HG03196 (cell line): ENCODE data around the gene ARMC3.
"Not testable (repeated sequence)": the region's sequence is repeated elsewhere in the genome, so short reads cannot be mapped to it uniquely, and the experiment has no call there.

Source experiments
- ATAC-seq: cut with Tn5 transposase; IDR thresholded peaks from one replicate; pipeline ENCODE4 v1.9.1; 2021; ENCODE audit not compliant: unreplicated experiment

ARMC3 gene

DNA sequence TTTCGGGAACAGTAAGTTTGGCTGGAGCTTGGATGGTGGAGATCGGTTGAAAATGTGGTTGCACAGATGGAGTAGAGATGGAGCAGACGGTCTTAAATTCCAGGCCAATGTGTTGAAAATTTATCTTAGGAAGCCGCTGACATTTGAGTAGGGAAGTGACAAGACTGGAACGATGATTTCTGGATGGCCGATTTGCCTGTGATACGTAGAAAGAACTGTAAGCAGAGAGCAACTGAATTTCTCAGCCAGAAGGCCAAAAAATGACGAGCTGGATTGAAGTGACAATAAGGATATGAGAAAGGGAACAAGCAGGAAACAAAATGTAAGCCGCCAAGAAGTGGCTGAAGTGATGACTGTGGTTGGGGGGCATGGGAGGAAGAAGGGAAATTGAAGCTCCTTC lies 687 bp upstream of the ARMC3 start:
- ATAC-seq = no peak

DNA sequence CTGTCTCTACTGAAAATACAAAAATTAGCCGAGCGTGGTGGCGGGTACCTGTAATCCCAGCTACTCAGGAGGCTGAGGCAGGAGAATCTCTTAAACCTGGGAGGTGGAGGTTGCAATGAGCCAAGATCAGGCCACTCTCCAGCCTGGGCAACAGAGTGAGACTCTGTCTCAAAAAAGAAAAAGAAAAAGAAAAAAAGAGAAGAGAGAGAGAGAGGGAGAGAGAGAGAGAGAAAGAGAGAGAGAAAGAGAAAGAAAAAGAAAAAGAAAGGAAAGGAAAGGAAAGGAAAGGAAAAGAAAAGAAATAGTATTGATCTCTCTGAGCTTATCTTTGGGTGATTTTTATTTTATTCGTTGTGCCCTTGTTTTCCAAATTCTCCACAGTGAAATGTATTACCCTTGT lies 1.2 kb downstream of the ARMC3 start:
- not testable (repeated sequence) for ATAC-seq

DNA sequence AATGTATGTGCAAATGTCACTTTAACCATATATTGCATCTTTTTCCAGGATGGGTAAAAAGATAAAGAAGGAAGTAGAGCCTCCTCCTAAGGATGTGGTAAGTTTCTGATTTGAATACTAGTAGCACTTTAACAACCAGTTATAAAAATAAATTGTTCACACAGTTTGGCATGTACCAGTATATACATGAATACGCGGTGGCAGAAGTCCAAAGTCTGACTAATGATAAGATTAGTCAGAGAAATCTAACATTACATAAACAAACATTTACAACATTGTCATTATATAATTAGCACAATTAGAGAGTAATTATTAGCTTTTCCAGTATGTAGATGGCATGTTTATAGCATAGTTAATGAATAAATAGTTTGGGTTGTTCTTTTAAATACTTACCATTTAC lies 4.1 kb downstream of the ARMC3 start:
- peak; percentile 53 for ATAC-seq

DNA sequence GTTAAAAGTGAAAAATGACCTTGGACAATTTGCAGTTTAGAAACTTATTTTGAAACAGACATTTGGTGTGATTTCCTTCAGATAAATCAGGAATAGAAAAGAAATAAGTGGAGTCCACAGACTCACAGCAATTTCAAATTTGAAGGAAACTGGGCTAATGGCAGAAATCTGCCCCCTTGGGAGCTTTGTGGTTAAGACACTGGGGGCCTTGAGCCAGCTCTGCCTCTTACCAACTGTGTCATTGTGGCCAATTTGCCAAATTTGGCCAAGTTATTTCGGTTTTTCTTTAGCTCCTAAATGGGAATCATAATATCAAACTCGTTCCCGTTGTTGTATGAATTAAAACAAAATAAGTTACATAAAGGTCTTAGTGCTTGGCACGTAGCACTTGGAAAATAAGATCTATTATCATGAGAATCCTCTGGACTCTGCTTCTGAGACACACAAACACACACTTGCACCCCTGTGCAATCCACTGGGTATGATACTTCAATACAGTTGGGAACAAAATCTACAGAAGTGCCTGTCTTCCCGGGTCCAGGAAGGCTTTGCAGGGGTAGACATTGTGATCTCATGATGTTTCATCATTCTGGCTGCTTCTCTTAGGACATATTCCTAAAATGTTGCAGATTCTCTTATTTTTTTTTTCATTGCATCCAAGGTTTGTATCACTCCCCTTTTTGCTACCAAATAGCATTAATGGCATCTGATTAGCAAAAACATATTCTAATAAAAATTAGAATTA lies 4.9 kb downstream of the ARMC3 start:
- no peak for ATAC-seq

DNA sequence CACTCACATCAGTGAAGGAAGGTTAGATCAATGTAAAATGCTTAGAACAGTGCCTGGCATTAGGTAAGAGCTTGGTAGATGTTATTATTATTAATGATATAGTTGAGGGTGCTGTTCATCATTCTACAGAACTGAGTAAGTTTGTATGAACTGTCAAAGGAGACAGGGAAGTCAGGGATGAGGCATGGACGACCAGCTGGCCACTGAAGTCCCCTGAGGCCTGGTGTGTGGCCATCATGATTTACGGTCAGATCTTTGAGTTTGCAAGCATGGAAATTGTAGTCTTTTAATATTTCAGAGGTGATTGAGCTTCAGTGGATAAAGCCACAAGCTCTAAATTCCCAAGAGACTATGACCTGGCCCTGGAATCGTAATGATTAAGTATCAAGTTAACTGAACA lies 6.9 kb downstream of the ARMC3 start:
- no peak for ATAC-seq

DNA sequence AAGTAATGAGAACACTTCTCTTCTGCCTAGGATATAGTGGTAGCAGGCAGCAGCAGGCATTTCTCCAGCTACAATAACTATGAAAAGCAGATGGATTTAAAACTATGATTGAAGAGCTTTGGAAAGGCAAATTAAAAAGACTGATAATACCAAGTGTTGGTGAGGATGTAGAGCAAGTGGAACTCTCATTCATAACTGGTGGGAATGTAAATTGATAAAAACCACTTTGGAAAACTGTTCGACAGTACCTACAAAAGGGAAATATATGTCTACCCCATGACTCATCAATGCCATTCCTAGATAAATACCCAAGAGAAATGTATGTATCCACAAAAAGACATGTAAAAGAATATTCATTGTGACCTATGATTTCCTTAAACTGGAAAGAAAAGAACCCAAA lies 14.6 kb downstream of the ARMC3 start:
- ATAC-seq = no peak

DNA sequence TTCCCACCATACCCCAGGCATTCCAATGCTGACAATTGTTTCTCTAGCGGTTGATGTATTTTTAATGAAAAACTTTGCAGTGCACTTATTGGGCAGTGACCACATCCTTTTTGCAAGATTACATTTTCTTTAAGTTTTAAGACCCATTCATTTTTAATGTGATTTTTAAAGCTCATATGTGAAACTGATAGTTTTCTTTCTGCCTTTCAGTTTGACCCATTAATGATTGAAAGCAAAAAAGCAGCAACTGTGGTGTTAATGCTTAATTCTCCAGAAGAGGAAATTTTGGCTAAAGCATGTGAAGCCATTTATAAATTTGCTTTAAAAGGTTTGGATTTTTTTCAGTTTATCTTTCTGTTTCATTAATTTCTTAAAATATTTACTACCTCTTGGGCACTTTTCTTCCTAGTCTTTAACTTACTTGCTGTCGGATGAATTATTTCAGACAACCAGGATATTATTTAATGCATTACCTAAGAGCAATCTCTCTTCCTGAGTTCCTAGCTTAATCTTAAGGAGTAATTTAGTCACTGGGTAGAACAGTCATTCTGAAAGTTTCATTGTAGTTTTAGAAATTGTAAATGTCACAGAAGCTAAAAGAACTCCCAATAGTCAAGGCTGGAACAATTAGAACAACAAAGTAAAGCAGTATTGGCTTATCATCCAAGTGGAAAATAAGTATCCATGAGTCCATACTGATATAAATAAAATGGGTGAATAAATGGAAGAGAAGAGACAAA lies 18.3 kb downstream of the ARMC3 start:
- peak; percentile 74 for ATAC-seq

DNA sequence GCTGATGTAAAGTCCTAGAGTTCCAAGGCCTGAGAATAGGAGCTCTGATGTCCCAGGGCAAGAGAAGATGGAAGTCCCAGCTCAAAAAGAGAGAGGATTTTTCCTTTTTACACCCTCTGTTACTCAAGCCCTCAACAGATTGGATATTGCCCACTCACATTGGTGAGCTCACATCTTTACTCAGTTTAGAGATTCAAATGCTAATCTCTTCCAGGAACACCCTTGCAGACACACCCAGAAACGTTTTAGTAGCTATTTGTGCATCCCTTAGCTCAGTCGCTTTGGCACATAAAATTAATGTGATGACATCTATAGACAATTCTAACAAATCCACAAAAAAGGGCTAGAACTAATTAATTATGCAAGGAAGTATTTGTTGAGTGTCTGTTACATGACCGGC lies 27.1 kb downstream of the ARMC3 start:
- no peak for ATAC-seq

DNA sequence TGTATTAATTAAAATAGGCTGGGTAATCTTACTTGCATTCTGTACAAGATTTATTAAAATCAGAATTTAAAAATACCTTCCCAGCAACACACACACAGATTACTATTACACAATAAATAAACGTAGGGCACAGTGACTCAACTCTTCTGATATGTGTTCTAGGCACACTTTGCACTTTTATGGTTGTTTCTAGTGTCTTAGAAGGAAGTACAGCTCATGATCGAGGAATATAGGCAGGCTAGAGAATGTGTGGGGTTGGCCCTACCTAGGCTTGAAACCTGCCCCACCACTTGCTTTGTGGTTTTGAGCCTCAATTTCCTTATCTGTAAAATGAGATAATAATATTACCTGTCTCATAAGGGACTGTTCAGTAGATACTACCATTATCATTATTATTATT lies 30.5 kb downstream of the ARMC3 start:
- ATAC-seq = no peak

DNA sequence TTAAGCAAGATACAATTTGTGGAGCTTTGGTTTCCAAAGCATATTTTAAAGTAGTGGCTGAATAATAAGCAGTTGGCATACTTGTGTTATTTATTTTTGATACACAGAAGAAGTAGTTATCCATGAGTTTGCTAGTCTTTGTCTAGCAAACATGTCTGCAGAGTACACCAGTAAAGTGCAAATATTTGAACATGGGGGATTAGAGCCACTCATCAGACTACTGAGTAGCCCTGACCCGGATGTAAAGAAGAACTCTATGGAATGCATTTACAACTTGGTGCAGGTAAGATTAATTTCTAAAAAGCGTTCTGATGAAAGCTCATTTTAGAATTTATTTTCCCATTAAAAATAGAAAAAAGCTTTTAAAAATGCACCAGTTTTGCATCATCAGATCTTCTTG lies 31.4 kb downstream of the ARMC3 start:
- no peak for ATAC-seq

DNA sequence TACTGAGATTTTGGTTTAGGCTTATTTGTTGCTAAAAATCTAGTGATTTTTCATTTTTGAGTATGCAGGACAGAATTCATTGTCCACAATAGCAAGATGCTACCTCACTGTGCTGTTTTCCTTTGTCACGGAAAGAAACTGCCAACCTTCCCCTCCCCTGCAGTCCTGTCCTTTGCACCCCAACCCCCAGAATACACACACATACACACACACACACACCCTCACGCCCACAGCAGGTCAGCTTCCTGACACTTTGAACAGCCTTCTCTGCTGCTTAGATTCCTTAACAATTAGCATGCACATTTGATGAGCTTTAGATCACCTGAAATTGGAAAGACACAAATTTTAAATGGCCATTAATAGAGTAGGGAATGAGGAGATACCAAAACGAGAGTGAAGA lies 32.1 kb downstream of the ARMC3 start:
- no peak for ATAC-seq

DNA sequence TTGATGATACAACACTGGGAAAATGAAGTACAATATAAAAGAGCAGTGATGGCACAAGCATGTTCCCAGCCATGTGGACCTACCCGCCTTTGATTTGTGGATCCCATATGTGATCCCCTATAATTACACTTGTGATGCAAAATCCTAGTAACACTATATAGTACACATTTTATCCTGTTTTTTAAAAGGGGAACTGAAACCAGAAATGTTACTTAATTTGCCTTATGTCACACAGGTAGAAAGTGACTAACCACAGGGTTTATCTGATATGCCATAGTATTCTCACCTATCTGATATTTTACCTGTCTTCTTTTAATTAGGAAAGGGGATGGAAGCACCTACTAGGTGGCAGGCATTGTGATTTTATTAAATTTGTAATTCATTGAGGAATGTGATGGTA lies 35.0 kb downstream of the ARMC3 start:
- ATAC-seq = no peak

DNA sequence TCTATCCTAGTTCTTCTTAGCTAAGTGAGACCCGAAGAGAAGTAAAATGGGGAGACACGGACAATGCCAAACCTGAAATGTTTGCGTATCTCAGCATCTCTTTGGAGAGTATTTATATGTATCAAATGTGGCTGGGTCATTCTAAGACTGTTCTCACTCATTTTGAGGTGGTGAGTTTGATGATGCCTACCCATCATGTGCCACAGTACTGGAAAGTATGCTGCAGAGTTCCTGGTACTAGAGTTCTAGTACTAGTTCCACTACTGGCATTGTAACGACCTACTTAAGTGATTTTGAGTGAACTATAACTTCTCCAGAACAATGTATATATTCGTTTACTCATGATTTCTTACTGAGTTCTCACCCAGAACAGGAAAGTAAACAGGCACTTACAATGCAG lies 41.9 kb downstream of the ARMC3 start:
- ATAC-seq = no peak

DNA sequence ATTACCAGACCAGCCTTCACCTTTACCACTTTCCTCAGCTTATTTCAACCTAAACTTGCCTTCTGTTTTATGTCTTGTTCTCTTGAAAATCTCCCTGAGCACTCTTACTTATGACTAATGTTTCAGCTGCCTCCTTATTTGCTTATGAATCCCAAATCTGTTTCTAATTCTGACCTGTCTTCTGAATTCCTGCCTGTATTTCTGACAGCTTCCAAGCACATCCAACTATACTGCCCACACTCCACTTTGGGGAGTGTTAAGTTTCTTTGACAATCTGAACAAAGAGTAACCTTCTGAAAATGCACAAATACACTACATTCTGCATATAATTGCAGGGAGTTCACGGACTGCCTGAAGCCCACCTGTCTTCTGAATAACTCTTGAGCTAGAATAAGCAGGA lies 48.7 kb downstream of the ARMC3 start:
- ATAC-seq = no peak

DNA sequence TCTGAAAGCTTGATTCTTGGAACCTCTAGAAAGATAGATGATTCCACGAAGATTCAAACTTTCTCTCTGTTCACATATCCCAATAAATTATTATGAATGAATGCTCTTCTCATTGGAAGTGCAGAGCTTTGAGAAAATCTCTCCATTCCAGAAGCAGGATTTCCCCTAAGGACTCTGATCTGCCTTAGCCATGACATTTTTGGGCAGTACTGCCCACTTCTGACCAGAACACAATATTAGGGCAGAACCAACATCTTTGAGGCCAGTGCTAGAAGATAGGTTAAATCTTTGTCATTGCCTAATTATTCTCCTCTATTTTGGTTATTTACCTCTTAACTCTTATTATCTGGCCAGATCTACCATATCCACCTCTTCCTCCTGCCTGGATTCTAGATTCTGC lies 49.9 kb downstream of the ARMC3 start:
- ATAC-seq = no peak

DNA sequence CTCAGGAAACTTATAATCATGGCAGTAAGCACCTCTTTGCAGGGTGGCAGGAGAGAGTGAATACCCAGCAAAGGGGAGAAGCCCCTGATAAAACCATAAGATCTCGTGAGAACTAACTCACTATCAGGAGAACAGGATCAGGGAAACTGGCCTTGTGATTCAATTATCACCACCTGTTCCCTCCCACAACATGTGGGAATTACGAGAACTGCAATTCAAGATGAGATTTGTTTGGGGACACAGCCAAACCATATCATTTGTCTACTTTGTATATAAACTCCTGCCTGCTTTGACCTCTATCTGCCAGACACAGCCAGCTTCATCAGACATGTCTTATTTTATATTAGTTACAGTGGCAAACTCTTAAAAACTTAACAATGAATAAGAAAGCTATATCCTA lies 50.4 kb downstream of the ARMC3 start:
- ATAC-seq = no peak

DNA sequence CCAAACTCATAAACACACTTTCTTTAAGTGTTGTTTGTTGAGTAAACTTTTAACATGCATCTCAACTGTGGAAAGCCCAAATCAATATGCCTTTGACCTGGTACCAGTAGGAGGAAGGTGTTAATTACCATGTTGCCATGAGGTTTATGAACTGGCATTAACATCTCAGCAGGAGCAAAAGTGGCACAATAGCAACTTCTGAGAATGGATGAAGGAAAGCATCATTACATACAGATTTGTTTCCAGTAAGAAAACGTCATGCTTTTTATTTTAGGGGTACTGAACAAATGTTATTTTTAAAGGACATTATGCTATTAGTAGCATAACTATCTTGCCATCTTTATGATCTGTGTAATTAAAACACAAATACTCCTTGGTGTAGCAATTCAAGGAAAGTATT lies 51.1 kb downstream of the ARMC3 start:
- no peak for ATAC-seq

DNA sequence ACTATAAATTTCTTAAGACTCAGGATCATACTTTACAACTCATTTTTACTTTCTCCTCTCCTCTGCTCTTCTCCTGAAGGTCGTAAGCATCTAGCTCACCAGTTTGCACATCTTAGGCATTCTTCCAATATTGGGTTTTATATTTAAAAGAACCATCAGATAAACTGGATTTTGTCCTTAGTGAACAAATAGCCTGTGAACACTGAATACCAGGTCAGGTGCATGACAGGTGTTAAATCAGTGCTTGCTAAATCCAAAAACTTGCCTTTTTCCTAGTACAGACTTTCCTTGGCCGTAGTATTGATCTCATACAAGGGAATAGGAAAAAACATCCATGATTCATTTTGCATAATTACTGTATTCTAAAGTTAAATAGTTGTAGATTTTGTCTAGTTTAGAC lies 53.0 kb downstream of the ARMC3 start:
- no peak for ATAC-seq

DNA sequence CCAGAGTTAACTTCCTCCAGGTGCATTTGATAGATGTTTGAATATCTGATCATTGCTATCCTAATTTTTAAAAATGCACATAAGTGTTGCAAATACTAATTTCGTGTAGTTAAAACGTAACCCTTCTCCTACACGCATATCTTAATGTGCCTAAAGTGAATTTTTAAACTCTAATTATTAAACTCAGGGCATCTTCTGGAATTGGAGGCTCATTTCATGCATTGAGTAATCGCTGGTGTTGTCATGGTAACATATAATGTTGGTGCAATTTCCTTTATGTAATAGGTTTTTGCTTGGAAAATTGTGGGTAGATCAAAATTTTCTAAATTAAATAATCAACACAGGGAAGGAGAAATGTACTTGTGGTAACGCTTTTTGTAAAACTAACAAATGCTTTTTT lies 56.2 kb downstream of the ARMC3 start:
- ATAC-seq = no peak

DNA sequence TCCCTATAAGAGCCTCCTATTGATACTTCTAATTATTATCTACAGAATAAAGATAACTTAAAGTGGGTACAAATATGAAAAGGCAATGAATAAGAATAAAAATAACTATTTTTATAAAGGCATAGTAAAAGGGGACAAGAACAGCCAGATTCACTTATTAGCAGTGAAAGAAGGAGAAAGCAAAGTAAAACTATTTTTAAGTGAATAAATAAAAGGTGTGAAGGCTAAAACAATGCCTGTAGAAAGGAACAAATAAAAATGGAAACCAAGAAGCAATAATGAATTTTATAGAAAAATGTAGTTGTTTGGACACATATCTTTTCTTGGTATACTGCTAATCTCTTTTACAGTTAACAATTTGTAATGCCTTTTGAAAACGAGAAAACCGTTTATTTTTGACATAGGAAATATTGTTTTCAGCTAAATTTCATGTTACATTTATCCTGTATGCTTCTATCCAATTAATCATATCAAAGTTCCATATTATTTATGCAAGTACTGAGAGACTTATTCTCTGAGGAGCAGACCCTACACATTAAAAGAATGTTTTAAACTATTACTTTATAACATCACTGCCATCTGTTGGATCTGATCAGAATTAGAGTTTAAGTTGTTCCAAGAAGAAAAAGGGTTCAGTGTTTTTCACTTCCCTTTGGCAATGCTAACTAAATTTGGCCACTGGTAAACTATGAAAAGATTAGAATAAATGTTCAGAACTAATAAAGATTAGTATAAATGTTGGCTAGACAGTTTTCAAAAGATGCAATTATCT lies 59.1 kb downstream of the ARMC3 start:
- ATAC-seq = peak; percentile 58

DNA sequence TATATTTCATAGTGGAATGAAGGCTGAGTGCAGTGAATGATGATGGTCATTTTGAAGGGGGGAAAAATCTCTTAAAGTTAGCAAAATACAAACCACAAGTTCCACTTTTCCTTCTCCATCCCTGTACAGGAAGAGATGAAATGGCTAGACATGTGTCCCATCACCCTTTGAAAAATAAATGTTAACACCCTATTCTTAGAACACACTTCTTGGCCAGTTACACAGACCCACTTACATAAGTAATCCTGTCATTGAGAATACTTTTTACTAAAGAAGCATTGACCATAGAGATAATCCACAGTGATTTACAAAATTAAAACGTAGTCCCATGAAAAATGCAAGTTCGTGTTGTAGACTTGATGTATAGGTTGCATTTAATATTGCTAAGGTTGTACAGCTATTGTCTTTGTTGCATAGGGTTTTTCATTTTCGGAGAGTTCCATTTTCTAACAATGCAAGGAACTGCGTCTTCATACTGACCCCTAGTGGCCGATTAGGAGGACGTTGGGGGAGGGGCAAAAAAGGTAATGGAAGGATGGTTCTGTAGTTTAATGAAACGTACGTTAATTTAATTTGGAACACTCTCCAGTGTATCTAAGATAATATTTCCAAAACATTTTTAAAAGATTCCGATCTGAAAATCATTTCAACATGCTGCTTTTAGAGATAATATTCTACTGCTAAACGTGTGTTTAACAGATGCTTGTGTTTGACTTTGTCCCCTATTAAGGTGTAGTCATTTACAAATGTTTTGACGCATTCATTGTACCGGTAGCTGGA lies 60.9 kb downstream of the ARMC3 start:
- no peak for ATAC-seq
